GM12875 (cell line): Measurements from ENCODE around the gene NHERF1.

Experiments used
- H3K4me3 ChIP-seq: one replicate; pipeline ENCODE4 v1.5.1; 2011; ENCODE audit warnings: low read depth, low read length, control low read depth
- TF ChIP-seq, protein P1 (sequence below): IDR thresholded peaks from 2 replicates; pipeline ENCODE4 v1.5.1; 2011; ENCODE audit warnings: low read depth, mild to moderate bottlenecking, control low read depth, inconsistent platforms, low read length, moderate library complexity, borderline replicate concordance; ENCODE audit not compliant: insufficient read depth

The NHERF1 gene

DNA sequence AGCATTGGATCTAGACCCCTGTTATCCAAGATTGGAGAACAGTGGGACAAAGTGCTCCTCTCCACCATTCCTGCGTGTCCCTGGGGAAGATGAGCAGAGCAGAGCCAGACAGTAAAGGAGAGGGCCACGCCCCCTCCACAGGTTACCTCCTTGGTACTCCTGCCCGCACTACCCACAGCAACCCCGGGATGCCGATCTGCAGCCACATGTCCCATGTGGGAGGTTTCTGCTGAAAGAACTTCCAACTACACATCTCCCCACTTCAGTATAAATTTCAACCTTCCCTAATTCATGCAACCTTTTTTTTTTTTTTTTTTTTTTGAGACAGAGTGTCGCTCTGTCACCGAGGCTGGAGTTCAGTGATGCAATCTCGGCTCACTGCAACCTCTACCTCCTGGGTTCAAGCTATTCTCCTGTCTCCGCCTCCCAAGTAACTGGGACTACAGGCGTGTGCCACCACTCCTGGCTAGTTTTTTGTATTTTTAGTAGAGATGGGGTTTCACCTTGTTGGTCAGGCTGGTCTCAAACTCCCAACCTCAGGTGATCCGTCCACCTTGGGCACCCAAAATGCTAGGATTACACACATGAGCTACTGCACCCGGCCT, 9.1 kb upstream of the NHERF1 start:
- no peak overlapping the region for H3K4me3 ChIP-seq
- TF ChIP-seq, protein P1, sequence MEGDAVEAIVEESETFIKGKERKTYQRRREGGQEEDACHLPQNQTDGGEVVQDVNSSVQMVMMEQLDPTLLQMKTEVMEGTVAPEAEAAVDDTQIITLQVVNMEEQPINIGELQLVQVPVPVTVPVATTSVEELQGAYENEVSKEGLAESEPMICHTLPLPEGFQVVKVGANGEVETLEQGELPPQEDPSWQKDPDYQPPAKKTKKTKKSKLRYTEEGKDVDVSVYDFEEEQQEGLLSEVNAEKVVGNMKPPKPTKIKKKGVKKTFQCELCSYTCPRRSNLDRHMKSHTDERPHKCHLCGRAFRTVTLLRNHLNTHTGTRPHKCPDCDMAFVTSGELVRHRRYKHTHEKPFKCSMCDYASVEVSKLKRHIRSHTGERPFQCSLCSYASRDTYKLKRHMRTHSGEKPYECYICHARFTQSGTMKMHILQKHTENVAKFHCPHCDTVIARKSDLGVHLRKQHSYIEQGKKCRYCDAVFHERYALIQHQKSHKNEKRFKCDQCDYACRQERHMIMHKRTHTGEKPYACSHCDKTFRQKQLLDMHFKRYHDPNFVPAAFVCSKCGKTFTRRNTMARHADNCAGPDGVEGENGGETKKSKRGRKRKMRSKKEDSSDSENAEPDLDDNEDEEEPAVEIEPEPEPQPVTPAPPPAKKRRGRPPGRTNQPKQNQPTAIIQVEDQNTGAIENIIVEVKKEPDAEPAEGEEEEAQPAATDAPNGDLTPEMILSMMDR: no peak

DNA sequence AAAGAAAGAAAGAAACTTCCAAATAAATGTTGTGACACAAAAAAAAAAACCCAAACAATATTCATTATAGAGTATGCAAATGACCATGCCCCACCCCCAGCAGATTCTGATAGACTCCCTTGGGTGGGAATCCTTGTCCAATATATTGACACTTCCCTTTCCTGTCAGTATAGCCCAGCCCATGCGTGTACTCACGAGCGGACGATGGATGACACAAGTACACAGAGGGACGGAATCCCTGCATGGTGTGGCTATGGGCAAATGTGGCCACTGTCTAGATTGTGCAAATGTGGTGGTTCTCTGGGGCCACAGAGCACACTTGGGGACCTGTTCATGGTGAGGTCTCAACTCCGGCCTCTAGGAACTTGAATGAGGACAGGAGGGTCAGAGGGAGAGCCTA, 8.3 kb upstream of the NHERF1 start:
- no peak overlapping the region for H3K4me3 ChIP-seq
- TF ChIP-seq, protein P1: no peak

DNA sequence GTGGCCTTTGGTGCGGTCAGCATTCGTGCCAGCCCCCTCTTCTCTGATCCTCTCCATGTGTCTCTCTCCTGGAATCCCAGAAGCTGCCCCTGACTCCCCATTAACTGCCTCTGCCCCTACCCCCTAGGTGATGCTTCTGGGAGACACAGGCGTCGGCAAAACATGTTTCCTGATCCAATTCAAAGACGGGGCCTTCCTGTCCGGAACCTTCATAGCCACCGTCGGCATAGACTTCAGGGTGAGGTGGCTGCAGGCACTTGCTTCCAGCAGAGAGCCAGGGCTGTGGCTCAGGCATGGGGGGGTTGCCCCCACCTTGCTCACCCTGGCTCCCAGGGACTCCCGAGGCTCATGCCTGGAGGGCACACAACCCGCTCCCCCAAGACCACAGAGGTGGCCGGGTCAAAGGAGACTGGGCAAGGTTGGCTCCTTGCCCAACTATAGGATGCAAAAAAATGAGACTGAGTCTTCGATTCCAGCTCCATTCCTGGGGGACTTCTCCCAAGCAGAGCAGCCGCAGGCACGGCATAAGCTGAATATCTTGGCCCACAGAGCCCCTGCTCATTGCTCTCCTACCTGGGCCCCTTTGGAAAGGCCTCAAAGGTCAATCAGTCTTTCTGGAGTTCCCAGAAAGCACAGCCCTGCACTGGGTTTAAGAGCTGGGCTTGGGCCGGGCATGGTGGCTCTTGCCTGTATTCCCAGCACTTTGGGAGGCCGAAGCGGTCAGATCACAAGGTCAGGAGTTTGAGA, 7.6 kb upstream of the NHERF1 start:
- H3K4me3 ChIP-seq: no peak overlapping the region
- TF ChIP-seq, protein P1: no peak

DNA sequence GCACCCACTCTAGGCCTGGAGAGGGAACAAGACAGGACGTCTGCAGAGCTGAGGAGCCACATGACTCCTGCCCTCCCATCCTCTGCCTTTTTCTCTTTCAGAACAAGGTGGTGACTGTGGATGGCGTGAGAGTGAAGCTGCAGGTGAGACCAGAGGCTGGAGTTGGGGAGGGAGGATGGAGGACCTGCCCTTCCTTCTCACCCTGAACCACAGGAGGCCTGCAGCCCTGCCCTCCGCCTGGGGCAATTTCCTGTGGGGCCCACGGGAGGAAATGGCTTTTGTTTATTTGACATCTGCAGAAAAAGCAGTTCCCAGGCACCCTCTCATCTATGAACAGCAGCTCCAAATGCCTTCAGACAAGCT, 6.3 kb upstream of the NHERF1 start:
- TF ChIP-seq, protein P1: no peak
- no peak overlapping the region for H3K4me3 ChIP-seq

DNA sequence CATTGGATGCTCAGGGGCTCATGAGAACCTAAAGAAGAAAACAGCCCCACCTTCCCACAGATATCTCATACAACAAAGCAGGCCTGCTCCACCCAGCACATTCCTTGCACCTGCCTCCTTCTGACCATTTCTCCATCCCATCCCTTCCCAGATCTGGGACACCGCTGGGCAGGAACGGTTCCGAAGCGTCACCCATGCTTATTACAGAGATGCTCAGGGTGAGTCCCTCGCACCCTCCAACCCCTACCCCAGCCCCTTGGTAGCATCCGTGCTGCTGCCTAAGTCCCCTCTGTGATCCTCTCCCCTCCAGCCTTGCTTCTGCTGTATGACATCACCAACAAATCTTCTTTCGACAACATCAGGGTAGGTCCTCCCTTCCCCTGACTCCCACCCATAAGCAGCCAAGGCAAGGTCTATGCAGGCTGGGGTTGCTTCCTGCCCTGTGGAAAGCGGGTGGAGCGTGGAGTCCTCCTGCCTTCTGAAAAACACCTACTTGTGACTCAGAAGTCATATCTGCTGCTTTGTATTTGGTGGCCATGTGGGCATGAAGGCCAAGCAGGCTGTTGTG, 5.4 kb upstream of the NHERF1 start:
- no peak overlapping the region for H3K4me3 ChIP-seq
- TF ChIP-seq, protein P1: no peak

DNA sequence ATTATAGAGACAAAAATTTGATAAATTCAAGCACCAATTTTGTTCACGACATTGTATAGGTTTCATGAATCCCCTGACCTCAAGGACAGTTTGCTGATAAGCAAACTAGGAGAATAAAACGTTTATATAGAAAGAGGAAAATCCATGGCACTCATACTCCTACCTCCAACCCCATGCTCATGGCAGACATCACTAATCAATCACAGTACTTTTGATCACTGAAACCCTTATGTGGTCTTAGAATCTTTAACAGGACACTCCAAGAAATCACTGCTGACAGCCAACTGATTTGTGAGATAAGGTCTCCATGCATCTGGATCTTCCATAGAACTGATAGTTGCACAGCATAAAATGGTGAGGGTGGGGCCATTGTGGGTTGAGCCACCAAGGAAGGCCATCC, 4.7 kb upstream of the NHERF1 start:
- TF ChIP-seq, protein P1: no peak
- H3K4me3 ChIP-seq: no peak overlapping the region

DNA sequence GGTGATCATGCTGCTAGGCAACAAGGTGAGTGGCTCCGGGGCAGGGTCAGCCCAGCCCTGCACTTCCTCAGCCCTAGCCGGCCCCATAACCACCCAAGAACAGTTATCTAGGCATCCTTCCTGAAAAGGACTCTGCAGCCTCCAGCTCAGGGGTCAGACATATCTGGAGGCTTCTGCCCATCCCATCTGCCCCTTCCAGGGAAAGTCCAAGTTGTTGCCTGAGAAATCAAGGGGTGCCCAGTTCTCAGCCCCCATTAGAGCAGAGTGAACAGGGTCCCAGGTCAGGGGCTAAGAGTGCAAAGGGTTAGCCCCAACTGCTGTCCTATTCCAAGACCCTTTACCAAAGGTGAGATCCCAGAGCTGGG, 4.1 kb upstream of the NHERF1 start:
- H3K4me3 ChIP-seq: no peak overlapping the region

More for the DNA sequence above, 4.1 kb upstream of the NHERF1 start:
- TF ChIP-seq, protein P1: no peak
